Fibroblast of skin of right biceps (primary cell): Measurements from ENCODE around the gene ATXN1.

Source experiments
- DNase-seq: peaks from one replicate; pipeline ENCODE4 v3.0.0-alpha.2; 2013

Gene ATXN1

GRCh38 chr6:16761471-16762267 is 409 bp upstream of the ATXN1 start:
- peak; percentile 97 for DNase-seq

DNA sequence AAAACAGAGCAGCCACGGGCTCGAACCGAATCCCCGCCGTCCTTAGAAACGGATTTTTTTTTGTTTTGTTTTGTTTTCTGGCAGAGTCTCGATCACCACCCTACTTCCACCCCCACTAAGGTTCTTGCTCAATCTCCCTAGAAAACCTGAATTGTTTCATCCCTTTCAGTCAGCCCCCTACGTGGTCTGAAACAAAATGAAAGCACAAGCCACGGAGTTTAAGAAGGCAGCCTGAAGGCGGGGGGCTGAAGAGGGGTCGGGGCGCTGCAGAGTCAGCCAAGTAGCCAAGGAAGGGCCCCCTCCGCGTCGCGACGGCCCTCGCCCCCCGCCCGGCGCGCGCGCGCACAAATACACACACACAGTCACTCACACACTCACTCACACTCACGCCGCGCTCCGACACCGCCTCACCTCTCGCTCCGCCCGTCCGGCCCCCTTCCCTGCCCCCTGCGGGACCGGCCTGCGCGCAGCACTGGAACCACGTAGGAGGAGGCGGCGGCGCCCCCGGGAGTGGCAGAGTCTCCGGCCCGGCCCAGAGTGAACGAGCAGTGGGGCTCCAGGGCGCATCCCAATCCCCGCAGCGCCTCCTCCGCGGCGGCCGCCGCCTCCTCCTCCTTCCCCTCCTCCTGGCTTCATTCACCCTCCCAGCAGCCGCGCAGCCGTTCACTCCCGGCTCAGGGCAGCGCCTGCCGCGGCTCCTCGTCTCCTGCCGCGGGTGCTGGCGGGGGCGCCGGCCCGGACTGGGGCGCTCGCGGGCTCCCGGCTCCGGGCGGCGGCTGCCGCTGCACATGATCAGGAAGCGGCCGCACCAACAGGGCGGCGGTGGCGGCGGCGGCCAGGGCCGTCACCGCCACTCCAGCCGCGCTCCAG is 1.4 kb downstream of the ATXN1 start:
- peak; percentile 88 for DNase-seq

GRCh38 chr6:16759181-16759645 is 2.0 kb downstream of the ATXN1 start:
- DNase-seq, result peak; percentile 40

DNA sequence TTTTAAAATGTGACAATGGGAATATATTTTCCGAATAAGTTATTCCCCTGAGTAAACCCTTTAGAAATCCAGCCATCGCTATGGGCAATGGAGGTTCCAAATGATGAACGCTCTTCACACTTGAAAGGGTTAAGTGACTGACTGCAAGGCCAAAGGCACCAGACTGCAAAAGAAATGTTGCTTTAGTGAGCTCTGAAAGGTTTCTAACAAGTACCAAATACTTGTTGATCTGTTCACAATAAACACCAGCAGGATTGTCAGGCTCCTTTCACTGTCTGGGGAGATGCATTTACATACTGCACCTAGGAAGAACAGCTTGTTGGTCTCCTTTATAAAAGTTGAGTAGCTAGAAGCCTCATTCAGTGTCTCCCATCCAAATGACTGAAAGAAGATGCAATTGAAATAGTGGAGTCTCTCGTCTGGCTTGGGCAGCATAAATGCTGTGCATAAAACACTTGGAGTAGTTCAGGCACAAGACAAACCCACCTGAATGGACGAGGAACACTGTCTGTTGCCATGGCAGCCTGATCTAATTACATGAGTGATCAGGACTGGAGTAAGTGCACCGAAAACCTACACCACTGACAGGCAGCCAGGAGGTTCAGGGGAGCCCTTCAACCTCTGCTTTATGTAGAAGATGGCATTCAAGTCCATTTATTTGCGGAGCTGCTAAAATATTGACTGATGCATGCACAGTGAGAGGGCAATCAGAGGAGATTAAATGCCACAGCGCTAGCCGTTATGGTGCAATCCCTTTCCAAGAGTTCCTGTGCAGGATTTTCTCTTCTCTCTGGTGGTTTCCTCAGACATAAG is 2.9 kb downstream of the ATXN1 start:
- DNase-seq, result no peak

- peak; percentile 34 for DNase-seq
Observed at GRCh38 chr6:16757332-16757731, 3.9 kb downstream of the ATXN1 start.

GRCh38 chr6:16756660-16757255 is 4.5 kb downstream of the ATXN1 start:
- no peak for DNase-seq

DNA sequence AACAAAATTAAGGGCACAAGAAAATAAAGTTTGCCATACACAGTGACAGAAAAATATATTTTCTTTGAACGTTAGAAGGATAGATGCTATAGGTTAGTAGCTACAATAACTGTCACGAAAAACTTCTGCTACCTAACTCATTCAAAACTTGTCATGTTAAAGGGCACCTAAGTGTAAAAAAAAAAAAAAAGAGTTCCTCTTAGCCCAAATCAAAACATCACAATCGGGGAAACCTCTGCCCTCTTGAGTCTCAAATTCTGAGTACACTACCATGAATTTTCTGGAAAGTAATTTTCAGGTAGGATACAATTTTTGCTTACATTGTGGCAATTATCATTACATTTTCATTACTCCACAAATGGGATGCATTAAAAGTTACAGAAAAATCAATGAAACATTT is 5.7 kb downstream of the ATXN1 start:
- no peak for DNase-seq

DNA sequence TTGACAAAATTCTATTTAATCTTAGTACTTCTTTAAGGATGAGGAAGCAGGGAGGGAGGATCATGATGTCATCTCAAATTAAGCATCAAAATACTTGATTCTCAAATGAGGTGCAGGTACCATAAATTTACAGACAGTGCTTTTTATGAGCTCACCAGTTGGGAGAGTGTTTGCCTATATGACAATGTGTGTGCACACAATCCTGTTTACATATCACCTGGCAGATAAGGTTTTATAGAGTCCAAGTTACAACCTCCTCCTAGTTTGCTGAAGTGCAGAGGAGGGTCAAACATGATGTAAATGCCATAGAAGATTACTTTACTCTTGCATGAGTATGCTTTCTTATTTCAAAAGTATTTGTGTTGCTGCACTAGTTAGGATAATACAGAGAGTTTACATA is 6.4 kb downstream of the ATXN1 start:
- DNase-seq, result no peak

DNA sequence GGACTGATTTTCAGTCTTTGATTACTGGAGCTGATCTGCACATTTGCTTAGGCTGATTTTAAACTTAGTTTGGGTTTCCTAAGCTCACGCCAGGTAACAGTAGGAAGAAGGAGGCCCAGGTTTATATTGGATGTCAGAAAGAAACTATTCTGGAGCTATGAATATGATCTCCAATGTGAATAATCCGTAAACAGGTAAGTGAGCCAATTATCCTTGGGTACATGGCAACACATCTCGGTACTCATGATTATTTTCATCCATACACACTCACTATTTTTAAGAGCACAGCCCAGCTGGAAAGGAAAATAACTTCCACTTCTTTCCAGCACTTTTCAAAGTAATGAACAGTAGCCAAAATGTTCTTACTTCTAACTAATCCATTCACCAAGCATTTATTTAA is 7.0 kb downstream of the ATXN1 start:
- DNase-seq, result no peak

DNA sequence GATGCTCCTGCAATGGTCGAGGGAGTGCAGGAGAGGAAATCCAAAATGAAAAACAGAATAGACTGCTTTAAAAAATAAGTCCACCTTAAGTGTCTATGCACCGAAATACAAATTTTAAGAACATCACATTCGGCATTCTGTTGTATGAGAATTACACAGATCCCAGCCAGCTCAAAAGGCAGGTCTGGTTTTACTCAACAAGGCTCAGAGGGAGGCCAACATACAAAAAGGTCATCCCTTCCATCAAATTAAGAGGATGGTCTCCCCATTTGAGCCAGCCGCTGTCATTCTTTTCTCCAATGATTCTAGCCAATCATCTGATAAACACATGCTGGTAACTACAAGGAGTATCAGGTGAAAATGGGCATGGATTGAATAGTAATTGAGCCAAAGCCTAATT is 7.9 kb downstream of the ATXN1 start:
- no peak for DNase-seq

GRCh38 chr6:16752206-16752866 is 8.9 kb downstream of the ATXN1 start:
- peak; percentile 91 for DNase-seq

DNA sequence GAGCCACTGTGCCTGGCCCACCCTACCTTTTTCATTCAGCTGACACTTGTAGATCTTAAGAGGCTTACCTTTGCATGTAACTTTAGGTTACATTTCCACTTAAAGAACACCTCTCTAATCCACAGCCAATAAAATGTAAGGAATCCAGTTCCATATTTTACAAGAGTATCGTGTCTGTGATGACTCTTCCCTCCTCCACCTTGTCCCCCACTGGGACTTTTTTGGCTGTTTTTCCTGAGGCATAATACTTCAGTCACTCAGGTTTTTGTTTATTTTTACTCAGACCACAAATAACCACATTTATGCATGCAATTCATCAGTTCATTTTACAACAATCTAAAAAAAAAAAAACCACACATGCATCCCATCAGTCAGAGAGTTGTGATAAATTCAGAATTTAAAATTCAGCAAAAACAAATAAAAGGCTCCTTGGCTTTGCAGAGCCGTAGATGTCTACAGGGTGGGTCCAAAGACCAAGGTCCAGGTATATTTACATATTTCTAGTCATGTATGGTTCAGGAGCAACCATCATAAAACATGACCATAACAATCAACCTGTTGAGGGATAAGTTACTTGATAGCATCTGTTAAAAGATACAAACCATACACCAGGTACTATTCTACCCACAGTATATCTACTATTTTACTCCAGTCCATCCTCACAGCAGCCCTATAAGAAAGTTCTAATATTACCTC is 9.9 kb downstream of the ATXN1 start:
- peak; percentile 79 for DNase-seq

- no peak for DNase-seq
Observed at GRCh38 chr6:16750566-16750965, 10.7 kb downstream of the ATXN1 start.

GRCh38 chr6:16749516-16750485 is 11.5 kb downstream of the ATXN1 start:
- peak; percentile 30 for DNase-seq

DNA sequence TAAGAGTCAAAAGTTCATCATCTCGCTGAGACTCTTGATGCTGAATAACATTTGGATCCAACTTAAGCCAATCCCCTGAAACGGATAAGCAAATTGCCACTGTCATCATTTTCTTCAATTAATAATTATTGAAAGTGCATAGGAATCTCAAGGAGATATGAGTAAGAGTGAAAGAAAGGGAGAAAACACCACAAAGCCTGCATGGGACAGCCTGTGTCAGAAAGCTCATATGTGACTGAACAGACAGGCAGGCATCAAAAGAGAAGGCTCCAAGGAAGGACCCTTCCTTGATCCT is 13.3 kb downstream of the ATXN1 start:
- no peak for DNase-seq

GRCh38 chr6:16747232-16748024 is 13.8 kb downstream of the ATXN1 start:
- DNase-seq, result peak; percentile 80

DNA sequence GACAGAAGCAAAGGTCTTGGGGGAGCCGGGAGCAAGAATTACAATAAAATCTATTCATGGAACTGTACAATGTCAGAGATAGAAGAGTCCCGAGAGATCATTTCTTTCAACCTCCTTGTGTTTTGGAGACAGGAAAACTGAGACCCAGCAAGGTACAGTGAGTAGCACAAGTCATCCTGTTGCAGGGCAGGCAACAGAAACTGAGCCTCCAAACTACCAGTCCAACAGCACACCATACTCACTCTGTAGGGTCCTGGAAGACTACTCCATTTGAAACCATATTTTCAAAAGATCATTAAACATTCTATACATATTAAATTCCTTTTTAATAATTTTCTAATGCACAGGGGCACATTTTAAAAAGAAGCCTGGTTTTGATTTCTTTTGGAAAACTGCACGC is 14.4 kb downstream of the ATXN1 start:
- no peak for DNase-seq

- DNase-seq, result no peak
Observed at GRCh38 chr6:16746401-16746800, 14.9 kb downstream of the ATXN1 start.

DNA sequence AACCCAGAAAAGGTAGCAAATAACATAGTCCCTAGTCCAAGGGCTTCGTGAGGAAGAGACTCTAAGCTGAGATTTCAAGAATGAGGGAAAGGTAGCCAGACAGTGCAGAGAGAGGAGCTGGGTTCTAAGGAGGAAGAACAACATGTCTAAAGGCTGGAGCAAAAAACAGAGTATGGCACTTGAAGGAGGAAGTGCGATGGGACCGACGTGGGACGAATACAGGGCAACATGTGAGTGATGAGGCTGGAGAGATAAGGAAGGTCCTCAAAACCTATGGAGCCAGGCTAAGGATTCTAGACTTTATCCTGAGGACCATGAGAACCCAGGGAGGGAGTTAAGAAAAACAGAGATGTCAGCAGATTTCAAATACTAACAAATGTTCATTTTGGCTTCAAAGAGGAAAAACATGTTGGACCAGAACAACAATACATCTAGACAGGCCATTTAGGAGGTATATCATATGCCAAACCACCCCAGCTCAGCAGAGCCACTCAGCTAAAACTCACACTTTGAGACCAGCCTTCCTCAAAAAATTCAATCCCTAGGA is 17.5 kb downstream of the ATXN1 start:
- no peak for DNase-seq
